DND-41 (cell line): ENCODE data around the gene KCNN1.
"Not testable (repeated sequence)": the region's sequence is repeated elsewhere in the genome, so short reads cannot be mapped to it uniquely, and the experiment has no call there.

Experiments used
- ATAC-seq: fragments of 200-7000 bp; cut with Tn5 transposase; 3 replicates; pipeline ENCODE4 v1.9.1; 2021; ENCODE audit warnings: low read depth; ENCODE audit not compliant: insufficient read depth
- DNase-seq: peaks from one replicate; pipeline ENCODE4 v3.0.0-alpha.2; 2020
- H2AFZ ChIP-seq: 2 replicates; pipeline ENCODE4 v1.6.0; 2012; ENCODE audit warnings: low read depth, low read length
- H3K27ac ChIP-seq: 2 replicates; pipeline ENCODE4 v1.5.1; 2012; ENCODE audit warnings: low read length, inconsistent platforms
- H3K27me3 ChIP-seq: fragments of 200-600 bp; sonication (generic); 2 replicates; pipeline ENCODE4 v1.6.0; 2012; ENCODE audit warnings: low read length, mild to moderate bottlenecking, inconsistent platforms; ENCODE audit not compliant: insufficient read depth, poor library complexity
- H3K36me3 ChIP-seq: 2 replicates; pipeline ENCODE4 v1.5.1; 2012; ENCODE audit warnings: low read length, inconsistent platforms; ENCODE audit not compliant: insufficient read depth
- H3K4me1 ChIP-seq: 2 replicates; pipeline ENCODE4 v1.5.1; 2012; ENCODE audit warnings: mild to moderate bottlenecking, low read length; ENCODE audit not compliant: insufficient read depth
- H3K4me2 ChIP-seq: 2 replicates; pipeline ENCODE4 v1.6.0; 2012; ENCODE audit warnings: mild to moderate bottlenecking, moderate library complexity, low read length, inconsistent platforms; ENCODE audit not compliant: insufficient read depth
- H3K4me3 ChIP-seq, 2 experiments: fragments of 200-600 bp in 1 of 2; shearing (Covaris generic) in 1 of 2; 2 replicates each; pipeline ENCODE4 v1.5.1; 2012 to 2016; ENCODE audit warnings: inconsistent platforms in 2 of 2, low read length in 2 of 2, mild to moderate bottlenecking in 2 of 2, low read depth in 1 of 2, moderate library complexity in 1 of 2
- H3K79me2 ChIP-seq: 2 replicates; pipeline ENCODE4 v1.6.0; 2012; ENCODE audit warnings: low read length, inconsistent platforms; ENCODE audit not compliant: insufficient read depth
- H3K9ac ChIP-seq: 2 replicates; pipeline ENCODE4 v1.6.0; 2012; ENCODE audit warnings: low read depth, mild to moderate bottlenecking, inconsistent platforms, low read length, moderate library complexity
- H3K9me3 ChIP-seq: 2 replicates; pipeline ENCODE4 v1.5.1; 2012; ENCODE audit warnings: low read length, moderate library complexity, mild to moderate bottlenecking, inconsistent platforms; ENCODE audit not compliant: insufficient read depth, severe bottlenecking
- H4K20me1 ChIP-seq: 2 replicates; pipeline ENCODE4 v1.6.0; 2012; ENCODE audit warnings: low read length; ENCODE audit not compliant: insufficient read depth
- EZH2 ChIP-seq: IDR thresholded peaks from 3 replicates; pipeline ENCODE4 v1.6.1; 2012; ENCODE audit warnings: borderline replicate concordance, low read depth, mild to moderate bottlenecking, moderate library complexity, low read length, inconsistent platforms; ENCODE audit not compliant: severe bottlenecking
- TF ChIP-seq, protein P1 (sequence below): IDR thresholded peaks from 2 replicates; pipeline ENCODE4 v1.5.1; 2012; ENCODE audit warnings: borderline replicate concordance, low read length, moderate library complexity, mild to moderate bottlenecking; ENCODE audit not compliant: poor library complexity, severe bottlenecking; ENCODE audit errors: extremely low read depth

KCNN1 gene

DNA sequence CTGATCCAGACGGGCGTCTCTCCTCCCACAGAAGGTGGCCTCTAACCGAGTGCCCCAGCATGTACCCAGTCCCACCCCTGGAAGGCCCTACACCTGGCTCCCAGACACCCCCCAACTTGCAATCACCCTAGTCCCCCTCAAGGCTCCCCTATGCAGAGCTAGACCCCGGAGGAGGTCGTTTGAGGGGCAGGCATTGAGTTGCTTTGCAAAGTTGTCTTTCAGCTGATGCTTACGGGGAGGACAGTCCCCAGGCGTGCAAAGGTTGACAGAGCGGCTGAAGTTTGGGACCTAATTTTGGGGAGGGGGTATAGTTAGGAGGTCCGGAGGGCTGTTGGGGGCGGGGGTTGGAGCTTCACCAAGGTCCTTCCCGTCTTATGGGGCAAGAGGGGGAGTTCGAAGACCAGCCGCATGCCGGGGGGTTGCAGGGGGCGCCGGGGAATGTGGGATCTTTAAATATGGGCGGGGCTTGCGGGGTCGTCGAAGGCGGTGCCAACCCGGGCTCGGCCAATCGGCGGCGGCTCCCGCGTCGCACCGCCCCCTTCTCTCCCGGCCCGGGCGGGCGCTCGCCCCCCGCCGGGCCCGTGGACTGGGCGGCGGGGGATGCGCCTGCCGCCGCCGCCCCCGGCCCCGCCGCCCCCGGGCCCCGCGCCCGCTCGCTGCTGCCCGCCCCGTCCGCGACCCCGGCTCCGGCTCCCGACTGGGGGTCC, at the start of gene KCNN1:
TSS of gene KCNN1 (plus strand) at position 558 of the 707 bp plus-strand sequence. CDS start 6,782 bp downstream, outside the sequence.
- DNase-seq (no peak), ATAC-seq (no peak)
- TF ChIP-seq, protein P1, sequence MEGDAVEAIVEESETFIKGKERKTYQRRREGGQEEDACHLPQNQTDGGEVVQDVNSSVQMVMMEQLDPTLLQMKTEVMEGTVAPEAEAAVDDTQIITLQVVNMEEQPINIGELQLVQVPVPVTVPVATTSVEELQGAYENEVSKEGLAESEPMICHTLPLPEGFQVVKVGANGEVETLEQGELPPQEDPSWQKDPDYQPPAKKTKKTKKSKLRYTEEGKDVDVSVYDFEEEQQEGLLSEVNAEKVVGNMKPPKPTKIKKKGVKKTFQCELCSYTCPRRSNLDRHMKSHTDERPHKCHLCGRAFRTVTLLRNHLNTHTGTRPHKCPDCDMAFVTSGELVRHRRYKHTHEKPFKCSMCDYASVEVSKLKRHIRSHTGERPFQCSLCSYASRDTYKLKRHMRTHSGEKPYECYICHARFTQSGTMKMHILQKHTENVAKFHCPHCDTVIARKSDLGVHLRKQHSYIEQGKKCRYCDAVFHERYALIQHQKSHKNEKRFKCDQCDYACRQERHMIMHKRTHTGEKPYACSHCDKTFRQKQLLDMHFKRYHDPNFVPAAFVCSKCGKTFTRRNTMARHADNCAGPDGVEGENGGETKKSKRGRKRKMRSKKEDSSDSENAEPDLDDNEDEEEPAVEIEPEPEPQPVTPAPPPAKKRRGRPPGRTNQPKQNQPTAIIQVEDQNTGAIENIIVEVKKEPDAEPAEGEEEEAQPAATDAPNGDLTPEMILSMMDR: no peak
- TF ChIP-seq EZH2: no peak
- H3K9me3 ChIP-seq: no peaks in the 10 kb centered on the region
- no peak within 1 kb of the TSS for H3K4me3 ChIP-seq
- peaks cover 4% of the 10 kb centered on the region for H3K27me3 ChIP-seq
- H3K27ac ChIP-seq: no peak within 1 kb of the TSS
- H2AFZ ChIP-seq: no peak within 1 kb of the TSS
- no peaks in the 10 kb centered on the region for H3K79me2 ChIP-seq
- H3K36me3 ChIP-seq: no peaks in the 10 kb centered on the region
- H4K20me1 ChIP-seq: no peaks in the 10 kb centered on the region; the same call in 1 of the 2 replicates
- no peaks in the 10 kb centered on the region for H3K4me1 ChIP-seq
- no peak within 1 kb of the TSS for H3K4me2 ChIP-seq
- H3K9ac ChIP-seq: no peak within 1 kb of the TSS

DNA sequence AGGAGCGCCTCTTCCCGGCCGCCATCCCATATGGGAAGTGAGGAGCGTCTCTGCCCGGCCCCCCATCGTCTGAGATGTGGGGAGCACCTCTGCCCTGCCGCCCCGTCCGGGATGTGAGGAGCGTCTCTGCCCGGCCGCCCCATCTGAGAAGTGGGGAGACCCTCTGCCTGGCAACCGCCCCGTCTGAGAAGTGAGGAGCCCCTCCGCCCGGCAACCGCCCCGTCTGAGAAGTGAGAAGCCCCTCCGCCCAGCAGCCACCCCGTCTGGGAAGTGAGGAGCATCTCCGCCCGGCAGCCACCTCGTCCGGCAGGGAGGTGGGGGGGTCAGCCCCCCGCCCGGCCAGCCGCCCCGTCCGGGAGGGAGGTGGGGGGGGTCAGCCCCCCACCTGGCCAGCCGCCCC, 48.8 kb upstream of the KCNN1 start:
- ATAC-seq, H3K27me3 ChIP-seq, H3K9me3 ChIP-seq: not testable (repeated sequence)

DNA sequence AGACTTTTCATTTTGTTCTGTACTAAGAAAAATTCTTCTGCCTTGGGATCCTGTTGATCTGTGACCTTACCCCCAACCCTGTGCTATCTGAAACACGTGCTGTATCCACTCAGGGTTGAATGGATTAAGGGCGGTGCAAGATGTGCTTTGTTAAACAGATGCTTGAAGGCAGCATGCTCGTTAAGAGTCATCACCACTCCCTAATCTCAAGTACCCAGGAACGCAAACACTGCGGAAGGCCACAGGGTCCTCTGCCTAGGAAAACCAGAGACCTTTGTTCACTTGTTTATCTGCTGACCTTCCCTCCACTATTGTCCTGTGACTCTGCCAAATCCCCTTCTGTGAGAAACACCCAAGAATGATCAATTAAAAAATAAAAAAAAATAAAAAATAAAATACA, 47.8 kb upstream of the KCNN1 start:
- not testable (repeated sequence) for DNase-seq, H3K36me3 ChIP-seq, H4K20me1 ChIP-seq, H2AFZ ChIP-seq, ATAC-seq, H3K79me2 ChIP-seq, H3K9ac ChIP-seq, H3K27ac ChIP-seq, H3K27me3 ChIP-seq, H3K9me3 ChIP-seq, H3K4me1 ChIP-seq, H3K4me3 ChIP-seq, H3K4me2 ChIP-seq

More for the DNA sequence above, 48.8 kb upstream of the KCNN1 start:
- H3K9ac ChIP-seq, DNase-seq, H3K4me3 ChIP-seq, H4K20me1 ChIP-seq, H3K36me3 ChIP-seq, H3K4me1 ChIP-seq, H3K27ac ChIP-seq, H3K79me2 ChIP-seq, H2AFZ ChIP-seq, H3K4me2 ChIP-seq: not testable (repeated sequence)

DNA sequence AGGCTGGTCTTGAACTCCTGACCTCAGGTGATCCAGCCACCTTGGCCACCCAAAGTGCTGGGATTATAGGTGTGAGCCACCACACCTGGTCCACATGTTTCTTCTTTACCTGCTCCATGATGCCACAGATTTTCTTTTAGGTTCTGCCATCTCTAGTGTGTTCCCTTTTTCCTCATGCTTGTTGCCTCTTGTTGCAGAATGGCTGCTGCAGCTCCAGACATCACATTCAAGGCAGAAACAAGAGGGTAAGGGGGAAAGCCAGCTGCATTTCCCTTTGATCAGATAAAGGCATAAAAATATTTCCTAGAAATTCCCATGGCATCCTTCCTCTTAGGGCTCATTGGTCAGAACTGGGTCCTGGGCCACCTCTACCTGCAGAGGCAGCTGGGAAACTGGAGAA, 46.4 kb upstream of the KCNN1 start:
- Histone ChIP-seq H3K4me1 (no peaks in the 10 kb centered on the region), H3K79me2 (no peaks in the 10 kb centered on the region), H3K4me3 (no peak overlapping the region), H4K20me1 (no peaks in the 10 kb centered on the region), H3K36me3 (no peaks in the 10 kb centered on the region), H3K4me2 (no peak overlapping the region), H3K9me3 (no peaks in the 10 kb centered on the region), H3K27me3 (no peaks in the 10 kb centered on the region), H3K9ac (no peak overlapping the region), H3K27ac (no peak overlapping the region), H2AFZ (no peak overlapping the region)
- DNase-seq (no peak), ATAC-seq (no peak)
- TF ChIP-seq, protein P1: no peak
- no peak for TF ChIP-seq EZH2
